Fibroblast of pulmonary artery (primary cell): ENCODE data around the gene WDR27.

ENCODE experiments used
- DNase-seq: peaks from one replicate; pipeline ENCODE4 v3.0.0-alpha.2; 2010; ENCODE audit warnings: low read depth
- H3K4me3 ChIP-seq: replicated peaks from 2 replicates; pipeline ENCODE4 v1.5.1; 2011; ENCODE audit warnings: low read depth, mild to moderate bottlenecking, control low read depth, low read length, moderate library complexity
- TF ChIP-seq, protein P1 (sequence below): IDR thresholded peaks from 2 replicates; pipeline ENCODE4 v1.5.1; 2011; ENCODE audit warnings: mild to moderate bottlenecking, control low read depth, low read length, inconsistent platforms; ENCODE audit errors: missing control alignments

The WDR27 gene

DNA sequence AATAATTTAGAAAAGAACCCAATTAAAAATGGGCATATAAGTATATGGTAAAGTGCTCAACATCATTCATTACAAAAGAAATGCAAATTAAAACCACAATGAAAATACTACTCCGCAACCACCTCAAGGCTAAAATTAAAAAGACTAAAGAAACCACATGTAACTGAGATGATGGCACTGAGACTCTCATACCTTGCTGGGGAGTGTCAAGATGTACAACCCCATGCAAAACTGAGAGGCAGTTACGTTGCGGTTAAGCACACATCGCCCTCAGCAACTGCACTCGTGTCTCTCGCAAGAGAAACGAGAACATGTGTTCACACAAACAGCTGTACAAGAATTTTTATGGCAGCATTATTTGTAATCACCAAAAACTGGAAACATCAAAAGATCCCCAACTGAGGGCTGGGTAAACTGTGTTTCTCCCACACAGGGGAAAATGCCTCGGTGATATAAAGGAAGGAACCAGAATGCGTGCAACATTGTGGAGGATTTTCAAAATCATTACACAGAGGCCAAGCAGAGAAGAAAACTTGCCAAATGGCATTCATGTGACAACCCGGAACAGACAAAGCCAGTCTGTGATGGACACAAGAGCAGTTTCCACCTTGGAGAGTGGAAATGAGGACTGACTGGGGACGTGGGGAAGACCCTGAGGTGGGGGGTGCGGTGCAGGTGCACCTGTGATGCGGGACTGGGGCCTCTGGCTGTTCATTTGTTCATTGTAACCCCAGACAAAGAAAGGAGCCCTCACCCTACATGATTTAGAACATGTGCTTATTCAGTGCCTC lies 144.9 kb downstream of the WDR27 start:
- TF ChIP-seq, protein P1, sequence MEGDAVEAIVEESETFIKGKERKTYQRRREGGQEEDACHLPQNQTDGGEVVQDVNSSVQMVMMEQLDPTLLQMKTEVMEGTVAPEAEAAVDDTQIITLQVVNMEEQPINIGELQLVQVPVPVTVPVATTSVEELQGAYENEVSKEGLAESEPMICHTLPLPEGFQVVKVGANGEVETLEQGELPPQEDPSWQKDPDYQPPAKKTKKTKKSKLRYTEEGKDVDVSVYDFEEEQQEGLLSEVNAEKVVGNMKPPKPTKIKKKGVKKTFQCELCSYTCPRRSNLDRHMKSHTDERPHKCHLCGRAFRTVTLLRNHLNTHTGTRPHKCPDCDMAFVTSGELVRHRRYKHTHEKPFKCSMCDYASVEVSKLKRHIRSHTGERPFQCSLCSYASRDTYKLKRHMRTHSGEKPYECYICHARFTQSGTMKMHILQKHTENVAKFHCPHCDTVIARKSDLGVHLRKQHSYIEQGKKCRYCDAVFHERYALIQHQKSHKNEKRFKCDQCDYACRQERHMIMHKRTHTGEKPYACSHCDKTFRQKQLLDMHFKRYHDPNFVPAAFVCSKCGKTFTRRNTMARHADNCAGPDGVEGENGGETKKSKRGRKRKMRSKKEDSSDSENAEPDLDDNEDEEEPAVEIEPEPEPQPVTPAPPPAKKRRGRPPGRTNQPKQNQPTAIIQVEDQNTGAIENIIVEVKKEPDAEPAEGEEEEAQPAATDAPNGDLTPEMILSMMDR: no peak
- H3K4me3 ChIP-seq: no peak overlapping the region
- no peak for DNase-seq

DNA sequence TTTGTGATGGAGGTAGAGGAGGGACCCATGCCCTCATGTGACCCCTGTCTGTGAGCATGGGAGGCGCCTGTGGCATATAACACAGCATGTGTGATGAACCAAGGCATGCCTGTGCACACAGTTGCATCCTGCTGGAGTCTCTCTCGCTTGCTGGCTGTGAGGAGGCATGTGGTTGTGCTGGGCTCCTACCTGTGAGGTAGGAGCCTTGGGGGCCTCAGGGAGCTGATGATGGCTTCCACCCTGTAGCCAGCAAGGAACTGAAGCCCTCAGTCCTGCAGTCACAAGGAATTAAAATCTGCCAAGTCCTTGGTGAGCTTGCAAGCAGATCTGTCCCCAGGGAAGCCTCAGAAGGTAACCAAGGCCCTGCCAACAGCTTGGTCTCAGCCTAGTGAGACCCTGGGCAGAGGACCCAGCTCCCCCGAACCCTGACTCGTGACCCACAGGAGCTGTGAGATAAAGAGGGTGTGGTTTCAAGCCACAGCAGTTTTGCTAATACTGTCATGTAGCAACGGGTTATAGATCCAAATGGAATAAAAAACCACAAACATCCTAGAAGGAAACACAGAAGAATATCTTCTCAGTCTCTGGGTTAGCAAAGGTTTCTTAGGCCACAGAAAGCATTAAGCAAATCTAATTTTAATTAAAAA lies 145.7 kb downstream of the WDR27 start:
- TF ChIP-seq, protein P1: no peak
- no peak for DNase-seq
- H3K4me3 ChIP-seq: no peak overlapping the region

DNA sequence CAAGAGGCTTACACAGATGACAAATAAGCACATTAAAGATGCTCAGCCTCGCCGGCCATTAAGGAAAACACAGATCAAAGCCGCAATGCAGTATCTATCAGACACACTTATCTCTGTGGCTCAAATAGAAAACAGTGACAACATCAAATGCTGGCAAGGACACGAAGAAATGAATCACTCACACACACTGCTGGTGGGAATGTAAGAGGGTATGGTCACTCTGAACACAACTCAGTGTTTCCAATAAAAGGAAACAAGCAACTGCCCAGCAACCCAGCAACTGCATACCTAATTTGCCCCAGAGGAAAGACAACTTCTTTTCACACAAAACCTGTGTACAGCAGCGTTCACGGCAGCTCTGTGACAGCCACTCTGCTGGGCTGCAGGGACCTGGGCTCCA lies 155.8 kb downstream of the WDR27 start:
- peak; percentile 43 for DNase-seq
- TF ChIP-seq, protein P1: no peak
- no peak overlapping the region for H3K4me3 ChIP-seq

DNA sequence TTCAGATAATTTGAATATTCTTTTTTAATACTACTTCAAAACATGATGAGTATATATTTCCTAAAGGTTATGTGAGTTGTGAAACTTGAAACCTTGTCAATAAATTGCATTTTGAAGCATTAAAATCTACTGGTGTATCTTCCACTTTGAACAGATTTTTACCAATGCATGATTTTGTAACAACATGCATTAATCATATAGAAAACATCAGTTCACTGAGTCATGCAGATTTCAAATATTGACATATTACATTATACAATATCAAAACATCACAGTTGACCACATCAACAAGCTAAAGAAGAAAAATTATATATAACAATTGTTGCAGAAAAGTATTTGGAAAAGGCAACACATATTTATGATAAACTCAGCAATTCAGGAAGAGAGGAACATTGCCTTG lies 158.1 kb downstream of the WDR27 start:
- TF ChIP-seq, protein P1: no peak
- no peak for DNase-seq
- no peak overlapping the region for H3K4me3 ChIP-seq

DNA sequence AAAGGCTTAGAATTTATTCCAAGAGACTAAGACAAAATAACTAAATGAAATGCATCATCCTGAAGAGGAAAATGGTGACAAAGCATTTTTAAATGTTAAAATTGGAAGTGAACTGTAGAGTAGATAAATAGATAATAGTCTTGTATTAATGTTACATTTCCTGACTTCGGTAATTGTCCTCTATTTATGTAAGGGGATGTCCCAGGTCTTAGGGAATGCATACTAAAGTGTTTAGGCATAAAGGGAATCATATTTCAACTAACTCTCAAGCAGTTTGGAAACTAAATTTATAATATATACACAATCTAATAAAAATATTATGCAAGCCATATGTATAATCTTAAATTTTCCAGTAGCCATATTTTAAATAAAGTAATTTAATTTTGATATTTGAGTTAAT lies 159.3 kb downstream of the WDR27 start:
- DNase-seq: no peak
- H3K4me3 ChIP-seq: no peak overlapping the region
- TF ChIP-seq, protein P1: no peak

DNA sequence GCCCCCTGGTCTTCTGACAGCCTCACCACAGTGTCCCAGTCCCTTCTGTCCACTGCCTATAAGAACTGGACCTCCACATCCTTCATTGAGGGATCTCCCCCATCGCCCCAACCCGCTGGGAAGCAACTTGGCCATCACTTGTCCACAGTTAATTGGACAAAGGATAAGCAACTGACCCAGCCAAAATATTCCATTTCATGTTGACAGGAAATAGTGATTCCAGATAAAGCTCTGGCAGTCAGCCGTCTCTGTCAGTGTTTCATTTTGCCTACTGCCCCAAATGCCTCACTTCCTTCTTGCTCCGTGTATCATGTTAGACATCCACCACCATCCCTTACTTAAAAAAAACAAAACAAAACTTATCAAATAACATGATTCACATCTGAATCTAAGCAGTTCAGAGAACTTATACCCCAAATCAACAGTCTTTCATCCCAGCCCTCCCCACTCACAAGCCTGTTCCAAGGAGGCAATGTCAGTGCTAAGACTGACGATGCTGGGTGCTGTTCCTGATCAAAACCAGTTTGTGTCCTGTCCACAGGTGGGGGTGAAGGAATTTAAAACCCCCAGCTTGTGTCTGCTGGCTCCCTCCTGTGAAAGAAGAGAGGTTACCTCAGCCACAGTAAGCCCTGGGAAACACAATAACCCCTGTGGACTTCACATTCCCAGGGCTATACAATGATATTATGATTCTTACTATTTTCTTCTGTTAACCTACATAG lies 162.5 kb downstream of the WDR27 start:
- TF ChIP-seq, protein P1: no peak
- DNase-seq: peak; percentile 58

More for the DNA sequence above, 162.5 kb downstream of the WDR27 start:
- H3K4me3 ChIP-seq: no peak overlapping the region
